ENCODE data around the gene PPP1R3E. TPM values are rescaled to one million over a fixed set of nuclear protein-coding genes. Genes with fewer than 3 reads are reported as not detected.
"Not testable (repeated sequence)": the region's sequence is repeated elsewhere in the genome, so short reads cannot be mapped to it uniquely, and the experiment has no call there.

The PPP1R3E gene
- total RNA-seq, 1 donor from 2014 or later = 21.3 TPM

GRCh38 chr14:23281247-23281646 lies 21.4 kb downstream of the PPP1R3E start:
- Mint-ChIP-seq H3K9me3 (no peaks in the 10 kb centered on the region), H3K4me3 (ENCODE audit: low read depth) (no peak overlapping the region)
- intact Hi-C loops (cut with micrococcal nuclease) = no loop called here

GRCh38 chr14:23277928-23278327 lies 24.7 kb downstream of the PPP1R3E start:
- H3K27me3 Mint-ChIP-seq (ENCODE audit: low read depth); intact Hi-C loops (cut with micrococcal nuclease); H3K36me3 Mint-ChIP-seq (ENCODE audit: low read depth); H3K4me1 Mint-ChIP-seq (ENCODE audit: low read depth); DNase-seq (ENCODE audit: low spot score); H3K27ac Mint-ChIP-seq; H3K4me3 Mint-ChIP-seq (ENCODE audit: low read depth); H3K9me3 Mint-ChIP-seq: not testable (repeated sequence)

More at GRCh38 chr14:23281247-23281646, 21.4 kb downstream of the PPP1R3E start:
- H3K27ac Mint-ChIP-seq = no peak overlapping the region
- DNase-seq (ENCODE audit: low spot score) = no peak
- H3K4me1 Mint-ChIP-seq (ENCODE audit: low read depth) = peaks cover 16% of the 10 kb centered on the region
- no peaks in the 10 kb centered on the region for H3K27me3 Mint-ChIP-seq (ENCODE audit: low read depth)
- peaks cover 19% of the 10 kb centered on the region for H3K36me3 Mint-ChIP-seq (ENCODE audit: low read depth)

- no peak for DNase-seq (ENCODE audit: low spot score)
- intact Hi-C loops (cut with micrococcal nuclease) = no loop called here
- Mint-ChIP-seq H3K4me1 (ENCODE audit: low read depth) (peaks cover 1% of the 10 kb centered on the region), H3K9me3 (no peaks in the 10 kb centered on the region), H3K36me3 (ENCODE audit: low read depth) (peaks cover 7% of the 10 kb centered on the region), H3K4me3 (ENCODE audit: low read depth) (no peak overlapping the region), H3K27ac (no peak overlapping the region), H3K27me3 (ENCODE audit: low read depth) (no peaks in the 10 kb centered on the region)
These were observed 25.5 kb downstream of the PPP1R3E start for GRCh38 chr14:23277189-23277588.

GRCh38 chr14:23275412-23275811 lies 27.2 kb downstream of the PPP1R3E start:
- no peak overlapping the region for H3K27ac Mint-ChIP-seq
- H3K9me3 Mint-ChIP-seq = no peaks in the 10 kb centered on the region
- no peak overlapping the region for H3K4me3 Mint-ChIP-seq (ENCODE audit: low read depth)

GRCh38 chr14:23269193-23269592 lies 33.5 kb downstream of the PPP1R3E start:
- intact Hi-C loops (cut with micrococcal nuclease) = no loop called here
- Mint-ChIP-seq H3K4me3 (ENCODE audit: low read depth) (no peak overlapping the region), H3K4me1 (ENCODE audit: low read depth) (no peaks in the 10 kb centered on the region), H3K27me3 (ENCODE audit: low read depth) (peaks cover 7% of the 10 kb centered on the region), H3K36me3 (ENCODE audit: low read depth) (no peaks in the 10 kb centered on the region), H3K9me3 (no peaks in the 10 kb centered on the region), H3K27ac (no peak overlapping the region)
- DNase-seq (ENCODE audit: low spot score) = no peak

More at GRCh38 chr14:23275412-23275811, 27.2 kb downstream of the PPP1R3E start:
- Mint-ChIP-seq H3K4me1 (ENCODE audit: low read depth) (no peaks in the 10 kb centered on the region), H3K27me3 (ENCODE audit: low read depth) (no peaks in the 10 kb centered on the region), H3K36me3 (ENCODE audit: low read depth) (peaks cover 7% of the 10 kb centered on the region)
- no peak for DNase-seq (ENCODE audit: low spot score)
- intact Hi-C loops (cut with micrococcal nuclease) = no loop called here

- H3K27ac Mint-ChIP-seq; H3K4me1 Mint-ChIP-seq (ENCODE audit: low read depth); H3K36me3 Mint-ChIP-seq (ENCODE audit: low read depth); intact Hi-C loops (cut with micrococcal nuclease); H3K9me3 Mint-ChIP-seq; DNase-seq (ENCODE audit: low spot score); H3K4me3 Mint-ChIP-seq (ENCODE audit: low read depth): not testable (repeated sequence)
- peaks cover 30% of the 10 kb centered on the region for H3K27me3 Mint-ChIP-seq (ENCODE audit: low read depth)
These were observed 41.8 kb downstream of the PPP1R3E start for GRCh38 chr14:23260849-23261248.

GRCh38 chr14:23259426-23259825 lies 43.2 kb downstream of the PPP1R3E start:
- Mint-ChIP-seq H3K4me1 (ENCODE audit: low read depth) (no peaks in the 10 kb centered on the region), H3K27ac (no peak overlapping the region), H3K36me3 (ENCODE audit: low read depth) (no peaks in the 10 kb centered on the region), H3K9me3 (no peaks in the 10 kb centered on the region), H3K27me3 (ENCODE audit: low read depth) (peaks cover 36% of the 10 kb centered on the region), H3K4me3 (ENCODE audit: low read depth) (no peak overlapping the region)
- no peak for DNase-seq (ENCODE audit: low spot score)
- intact Hi-C loops (cut with micrococcal nuclease) = no loop called here

- DNase-seq (ENCODE audit: low spot score) = no peak
- intact Hi-C loops (cut with micrococcal nuclease) = no loop called here
- no peaks in the 10 kb centered on the region for H3K4me1 Mint-ChIP-seq (ENCODE audit: low read depth)
- no peaks in the 10 kb centered on the region for H3K36me3 Mint-ChIP-seq (ENCODE audit: low read depth)
- peaks cover 38% of the 10 kb centered on the region for H3K27me3 Mint-ChIP-seq (ENCODE audit: low read depth)
- H3K4me3 Mint-ChIP-seq (ENCODE audit: low read depth) = no peak overlapping the region
- H3K9me3 Mint-ChIP-seq = no peaks in the 10 kb centered on the region
- no peak overlapping the region for H3K27ac Mint-ChIP-seq
These were observed 44.4 kb downstream of the PPP1R3E start for GRCh38 chr14:23258256-23258655.

- no peak for DNase-seq (ENCODE audit: low spot score)
- Mint-ChIP-seq H3K4me1 (ENCODE audit: low read depth) (no peaks in the 10 kb centered on the region), H3K36me3 (ENCODE audit: low read depth) (no peaks in the 10 kb centered on the region), H3K27ac (no peak overlapping the region), H3K9me3 (no peaks in the 10 kb centered on the region), H3K4me3 (ENCODE audit: low read depth) (no peak overlapping the region), H3K27me3 (ENCODE audit: low read depth) (peaks cover 31% of the 10 kb centered on the region)
- intact Hi-C loops (cut with micrococcal nuclease) = no loop called here
These were observed 50.0 kb downstream of the PPP1R3E start for GRCh38 chr14:23252420-23253333.

GRCh38 chr14:23252006-23252405 lies 50.7 kb downstream of the PPP1R3E start:
- peaks cover 30% of the 10 kb centered on the region for H3K27me3 Mint-ChIP-seq (ENCODE audit: low read depth)
- H3K4me3 Mint-ChIP-seq (ENCODE audit: low read depth) = no peak overlapping the region
- H3K9me3 Mint-ChIP-seq = no peaks in the 10 kb centered on the region
- H3K27ac Mint-ChIP-seq = no peak overlapping the region
- H3K4me1 Mint-ChIP-seq (ENCODE audit: low read depth) = no peaks in the 10 kb centered on the region
- DNase-seq (ENCODE audit: low spot score) = no peak
- no peaks in the 10 kb centered on the region for H3K36me3 Mint-ChIP-seq (ENCODE audit: low read depth)
- intact Hi-C loops (cut with micrococcal nuclease) = no loop called here

- Mint-ChIP-seq H3K9me3 (no peaks in the 10 kb centered on the region), H3K4me3 (ENCODE audit: low read depth) (no peak overlapping the region), H3K27me3 (ENCODE audit: low read depth) (peaks cover 27% of the 10 kb centered on the region), H3K36me3 (ENCODE audit: low read depth) (no peaks in the 10 kb centered on the region), H3K4me1 (ENCODE audit: low read depth) (no peaks in the 10 kb centered on the region), H3K27ac (no peak overlapping the region)
- no peak for DNase-seq (ENCODE audit: low spot score)
- intact Hi-C loops (cut with micrococcal nuclease) = no loop called here
These were observed 52.8 kb downstream of the PPP1R3E start for GRCh38 chr14:23249824-23250223.

GRCh38 chr14:23248601-23249000 lies 54.1 kb downstream of the PPP1R3E start:
- no peak for DNase-seq (ENCODE audit: low spot score)
- Mint-ChIP-seq H3K27ac (no peak overlapping the region), H3K9me3 (no peaks in the 10 kb centered on the region), H3K27me3 (ENCODE audit: low read depth) (peaks cover 30% of the 10 kb centered on the region), H3K4me1 (ENCODE audit: low read depth) (no peaks in the 10 kb centered on the region), H3K4me3 (ENCODE audit: low read depth) (no peak overlapping the region), H3K36me3 (ENCODE audit: low read depth) (no peaks in the 10 kb centered on the region)
- intact Hi-C loops (cut with micrococcal nuclease) = no loop called here
